Measurements from ENCODE around the gene FGF4. TPM values are rescaled to one million over a fixed set of nuclear protein-coding genes. Genes with fewer than 3 reads are reported as not detected.

The FGF4 gene
- total and polyA plus RNA-seq, 11 donors: not detected

DNA sequence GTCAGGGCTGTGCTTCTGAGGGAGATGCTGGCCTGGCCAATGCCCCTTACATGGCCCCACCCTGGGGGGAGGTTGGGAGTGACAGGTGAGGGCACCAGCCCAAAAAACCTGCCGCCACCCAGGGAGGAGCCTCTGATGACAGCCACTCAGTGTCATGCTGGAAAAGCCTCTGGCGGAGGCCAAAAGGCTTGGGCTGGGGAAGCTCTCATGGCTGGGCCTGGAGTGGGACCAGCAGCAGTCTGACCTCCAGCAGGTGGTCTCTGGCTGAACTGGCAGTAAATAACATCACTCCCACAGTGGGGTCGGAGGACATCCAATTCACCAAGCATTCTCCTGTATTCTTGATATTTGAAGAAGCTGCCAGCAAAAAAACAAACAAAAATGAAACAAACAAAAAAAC is 24.0 kb upstream of the FGF4 start:
- WGBS, 4 donors: 82 to 96% (median 90%) methylated on average over 2 to 3 of the region's 3 CpGs
- peaks cover 0 to 4% (median 0%) of the 10 kb centered on the region in 12 donors for H3K9me3 ChIP-seq
- TF ChIP-seq, protein P1, sequence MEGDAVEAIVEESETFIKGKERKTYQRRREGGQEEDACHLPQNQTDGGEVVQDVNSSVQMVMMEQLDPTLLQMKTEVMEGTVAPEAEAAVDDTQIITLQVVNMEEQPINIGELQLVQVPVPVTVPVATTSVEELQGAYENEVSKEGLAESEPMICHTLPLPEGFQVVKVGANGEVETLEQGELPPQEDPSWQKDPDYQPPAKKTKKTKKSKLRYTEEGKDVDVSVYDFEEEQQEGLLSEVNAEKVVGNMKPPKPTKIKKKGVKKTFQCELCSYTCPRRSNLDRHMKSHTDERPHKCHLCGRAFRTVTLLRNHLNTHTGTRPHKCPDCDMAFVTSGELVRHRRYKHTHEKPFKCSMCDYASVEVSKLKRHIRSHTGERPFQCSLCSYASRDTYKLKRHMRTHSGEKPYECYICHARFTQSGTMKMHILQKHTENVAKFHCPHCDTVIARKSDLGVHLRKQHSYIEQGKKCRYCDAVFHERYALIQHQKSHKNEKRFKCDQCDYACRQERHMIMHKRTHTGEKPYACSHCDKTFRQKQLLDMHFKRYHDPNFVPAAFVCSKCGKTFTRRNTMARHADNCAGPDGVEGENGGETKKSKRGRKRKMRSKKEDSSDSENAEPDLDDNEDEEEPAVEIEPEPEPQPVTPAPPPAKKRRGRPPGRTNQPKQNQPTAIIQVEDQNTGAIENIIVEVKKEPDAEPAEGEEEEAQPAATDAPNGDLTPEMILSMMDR (IDR thresholded peaks at IDR 0.05): no peak
- no peak for TF ChIP-seq POLR2A (IDR thresholded peaks at IDR 0.05)
- H3K27ac ChIP-seq: no peak overlapping the region
- H3K27me3 ChIP-seq: no peaks in the 10 kb centered on the region
- H3K4me3 ChIP-seq: no peak overlapping the region
- no peaks in the 10 kb centered on the region for H3K4me1 ChIP-seq
- DNase-seq (no peak), ATAC-seq (no peak)
- intact Hi-C loops (cut with DNase I): no loop called here
- H3K36me3 ChIP-seq: no peaks in the 10 kb centered on the region

DNA sequence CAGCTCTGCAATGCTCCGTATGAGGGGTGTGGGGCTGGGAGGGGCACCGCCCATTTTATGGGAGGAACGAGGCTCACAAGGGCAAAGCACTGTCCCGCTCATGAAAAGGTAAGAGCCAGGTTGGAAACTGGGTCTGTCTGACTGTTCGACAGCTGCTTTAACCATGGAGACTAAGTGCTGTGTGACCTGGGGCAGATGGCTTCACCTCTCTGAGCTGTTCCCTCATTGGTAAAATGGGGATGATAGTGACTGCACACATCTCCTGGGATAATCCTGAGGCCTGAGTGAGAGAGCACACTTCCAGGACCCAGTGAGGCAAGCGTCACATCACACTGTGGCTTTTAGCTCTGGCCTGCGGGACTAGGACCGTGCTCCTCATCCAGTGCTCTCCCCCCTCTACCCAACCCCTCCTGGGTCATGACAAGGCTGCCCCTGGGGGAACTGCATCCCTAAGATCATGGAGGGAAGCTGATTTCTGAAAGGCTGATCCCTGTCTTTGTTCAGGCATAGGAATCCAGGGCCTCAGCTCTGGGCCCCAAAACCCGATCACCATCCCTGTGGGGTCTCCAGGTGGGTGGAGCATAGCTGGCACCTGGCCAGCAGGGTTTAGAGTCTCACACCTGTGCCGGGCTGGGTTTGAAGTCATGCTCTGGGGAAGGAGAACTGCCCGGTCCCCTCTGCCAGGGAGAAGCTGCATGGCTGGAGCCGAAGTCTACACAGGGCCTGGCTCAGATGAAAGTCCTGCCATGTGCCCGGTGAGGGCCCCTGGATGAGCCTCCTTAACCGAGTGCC is 22.8 kb upstream of the FGF4 start:
- Histone ChIP-seq H3K9me3 (peaks cover 0 to 4% (median 0%) of the 10 kb centered on the region in 12 donors), H3K27ac (no peak overlapping the region), H3K36me3 (no peaks in the 10 kb centered on the region), H3K4me3 (no peak overlapping the region), H3K4me1 (no peaks in the 10 kb centered on the region), H3K27me3 (no peaks in the 10 kb centered on the region)
- 72 to 82% (median 77%) methylated on average over 7 to 14 of the region's 14 CpGs for WGBS, 4 donors
- intact Hi-C loops (cut with DNase I): no loop called here
- ATAC-seq (no peak), DNase-seq (no peak)
- TF ChIP-seq POLR2A (IDR thresholded peaks at IDR 0.05): no peak
- TF ChIP-seq, protein P1 (IDR thresholded peaks at IDR 0.05): no peak

DNA sequence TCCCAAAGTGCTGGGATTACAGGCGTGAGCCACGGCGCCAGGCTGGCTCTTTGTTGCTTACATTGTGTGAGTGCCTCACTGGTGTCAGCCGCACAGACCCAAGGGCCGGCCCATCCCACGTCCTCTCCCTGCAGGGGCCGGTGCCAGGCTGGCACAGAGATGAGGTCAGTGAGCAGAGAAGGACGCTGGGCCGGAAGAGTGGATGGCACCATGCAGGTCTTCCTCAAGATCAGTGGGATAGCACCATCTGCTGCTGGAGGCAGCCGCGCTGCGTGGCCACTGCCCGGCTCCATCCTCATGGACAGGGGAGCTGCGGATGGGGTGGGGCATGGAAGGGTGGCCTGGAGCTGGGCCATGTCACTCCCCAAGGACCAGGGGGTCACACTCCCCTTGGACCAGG is 22.0 kb upstream of the FGF4 start:
- Histone ChIP-seq H3K36me3 (no peaks in the 10 kb centered on the region), H3K9me3 (peaks cover 0 to 4% (median 0%) of the 10 kb centered on the region in 12 donors), H3K27me3 (no peaks in the 10 kb centered on the region), H3K4me3 (no peak overlapping the region), H3K4me1 (no peaks in the 10 kb centered on the region), H3K27ac (no peak overlapping the region)
- intact Hi-C loops (cut with DNase I): no loop called here
- 70 to 80% (median 77%) methylated on average over 12 to 14 of the region's 14 CpGs for WGBS, 4 donors
- ATAC-seq (peak in 2 of 4 donors; percentile 49 to 59), DNase-seq (no peak)
- no peak for TF ChIP-seq POLR2A (IDR thresholded peaks at IDR 0.05)
- TF ChIP-seq, protein P1 (IDR thresholded peaks at IDR 0.05): no peak

DNA sequence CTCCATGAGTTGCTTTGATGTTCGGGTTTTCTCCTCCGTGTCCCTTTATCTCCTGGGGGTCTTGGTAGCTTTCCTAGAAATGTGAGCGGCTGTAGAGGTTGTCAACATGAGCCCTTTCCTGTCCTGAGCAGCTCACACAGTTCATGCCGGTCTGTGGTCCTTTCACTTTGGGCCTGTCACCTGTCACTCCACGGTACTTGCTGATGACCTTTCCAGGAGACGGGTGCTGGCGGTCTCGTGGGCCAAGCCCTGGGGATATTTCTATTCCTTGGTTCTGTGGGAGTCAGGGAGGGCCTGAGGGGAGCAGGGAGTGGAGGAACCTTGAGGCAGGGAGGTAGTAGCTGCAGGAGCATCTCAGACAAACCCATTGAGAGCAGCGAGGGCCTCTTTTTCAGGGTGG is 20.9 kb upstream of the FGF4 start:
- H3K27me3 ChIP-seq: no peaks in the 10 kb centered on the region
- 37 to 62% (median 53%) methylated on average over 9 of the region's 9 CpGs for WGBS, 4 donors
- ATAC-seq (peak in 2 of 4 donors; percentile 28 to 63), DNase-seq (no peak)
- TF ChIP-seq, protein P1 (IDR thresholded peaks at IDR 0.05): no peak
- no peak for TF ChIP-seq POLR2A (IDR thresholded peaks at IDR 0.05)
- intact Hi-C loops (cut with DNase I): no loop called here
- peaks cover 0 to 4% (median 0%) of the 10 kb centered on the region in 12 donors for H3K9me3 ChIP-seq
- no peaks in the 10 kb centered on the region for H3K4me1 ChIP-seq
- no peaks in the 10 kb centered on the region for H3K36me3 ChIP-seq
- no peak overlapping the region for H3K4me3 ChIP-seq
- no peak overlapping the region for H3K27ac ChIP-seq

Data from heart left ventricle (tissue), 16 donors.